ENCODE results near the gene PCDHGA1. TPM values are rescaled to one million over a fixed set of nuclear protein-coding genes. Genes with fewer than 3 reads are reported as not detected.
"Not testable (repeated sequence)": the region's sequence is repeated elsewhere in the genome, so short reads cannot be mapped to it uniquely, and the experiment has no call there.

Gene PCDHGA1
- total RNA-seq (2014; rRNA removed; shearing (Covaris generic)): 3.5 and 3.6 TPM in 2 replicates

- Histone ChIP-seq H3K36me3 (no peaks in the 10 kb centered on the region), H3K4me3 (peak within 1 kb of the TSS; percentile 56), H3K27ac (peak within 1 kb of the TSS; percentile 38; the same call in 1 of the 2 replicates), H3K4me1 (no peaks in the 10 kb centered on the region), H3K9me3 (replicated peaks) (peaks cover 9% of the 10 kb centered on the region; the same call in 1 of the 2 replicates), H3K27me3 (no peaks in the 10 kb centered on the region)
- peak; percentile 62 to 74 for DNase-seq
Observed at GRCh38 chr5:141330299-141331080, at the start of gene PCDHGA1. Gene PCDHGA1 (plus strand): TSS chr5:141330514.

DNA sequence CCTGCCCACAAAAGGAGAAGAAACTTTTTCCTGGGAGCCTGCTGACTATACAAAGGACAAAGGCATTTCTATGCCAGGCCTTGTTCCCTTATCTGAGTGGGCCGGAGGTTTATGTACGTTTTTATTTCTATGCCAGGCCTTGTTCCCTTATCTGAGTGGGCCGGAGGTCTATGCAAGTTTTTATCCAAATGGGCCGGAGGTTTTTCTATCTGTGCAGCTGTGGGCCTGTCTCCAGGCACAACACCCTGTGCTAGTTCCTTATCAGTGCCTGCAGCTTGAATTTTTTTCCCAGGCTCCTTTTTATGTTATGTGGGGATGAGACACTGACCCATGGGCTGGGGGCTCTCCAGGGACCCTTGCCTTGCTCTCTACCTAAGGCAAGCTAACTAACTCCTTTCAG, 31.9 kb upstream of the PCDHGA1 start:
- no peak overlapping the region for H3K4me3 ChIP-seq
- no peaks in the 10 kb centered on the region for H3K4me1 ChIP-seq
- no peak for DNase-seq
- no peak overlapping the region for H3K27ac ChIP-seq
- no peaks in the 10 kb centered on the region for H3K36me3 ChIP-seq
- H3K27me3 ChIP-seq: no peaks in the 10 kb centered on the region
- H3K9me3 ChIP-seq (replicated peaks): peaks cover 3% of the 10 kb centered on the region; the same call in 1 of the 2 replicates

DNA sequence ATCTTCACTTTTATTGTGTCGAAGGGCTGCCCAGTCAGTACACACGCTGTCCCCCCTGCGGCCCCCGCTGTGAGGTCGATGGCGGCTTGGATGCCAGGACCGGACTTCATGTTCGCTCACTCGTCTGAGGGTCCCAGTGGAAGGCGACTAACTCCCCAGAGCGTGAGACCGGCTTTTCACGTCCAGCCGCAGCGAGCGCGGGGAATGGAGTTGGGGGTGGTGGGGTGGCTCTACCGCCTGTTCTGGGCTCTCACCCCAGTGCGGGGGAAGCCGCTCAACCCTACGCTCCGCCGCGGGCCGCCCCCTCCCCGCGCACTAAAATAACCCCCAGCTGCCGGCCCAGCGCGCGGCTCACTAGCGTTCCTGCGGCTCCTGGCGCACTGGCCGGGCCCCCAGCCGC, 26.6 kb upstream of the PCDHGA1 start, which contains the start of gene SLC25A2:
TSS of gene SLC25A2 (minus strand) at position 294 of the 400 bp plus-strand sequence. CDS start at position 110, 184 bp downstream.
- H3K36me3 ChIP-seq: no peaks in the 10 kb centered on the region
- H3K9me3 ChIP-seq (replicated peaks): 0 out of 2 replicates have a peak, but pooled peaks cover 3% of the 10 kb centered on the region
- H3K27me3 ChIP-seq: no peaks in the 10 kb centered on the region
- no peak within 1 kb of the TSS for H3K4me3 ChIP-seq
- H3K27ac ChIP-seq: no peak within 1 kb of the TSS
- no peaks in the 10 kb centered on the region for H3K4me1 ChIP-seq
- DNase-seq: no peak

GRCh38 chr5:141306630-141307029, 23.7 kb upstream of the PCDHGA1 start:
- Histone ChIP-seq H3K4me3 (no peak overlapping the region), H3K36me3 (no peaks in the 10 kb centered on the region), H3K9me3 (replicated peaks) (0 out of 2 replicates have a peak, but pooled peaks cover 3% of the 10 kb centered on the region), H3K27ac (no peak overlapping the region), H3K27me3 (no peaks in the 10 kb centered on the region), H3K4me1 (no peaks in the 10 kb centered on the region)
- DNase-seq: no peak

GRCh38 chr5:141313711-141314110, 16.6 kb upstream of the PCDHGA1 start:
- no peak overlapping the region for H3K4me3 ChIP-seq
- no peak overlapping the region for H3K27ac ChIP-seq
- H3K27me3 ChIP-seq: no peaks in the 10 kb centered on the region
- H3K9me3 ChIP-seq (replicated peaks): peaks cover 16% of the 10 kb centered on the region
- H3K4me1 ChIP-seq: no peaks in the 10 kb centered on the region
- DNase-seq: no peak
- peaks cover 28% of the 10 kb centered on the region for H3K36me3 ChIP-seq

- peaks cover 40% of the 10 kb centered on the region for H3K36me3 ChIP-seq
- H3K4me3 ChIP-seq, DNase-seq, H3K27ac ChIP-seq, H3K27me3 ChIP-seq, H3K4me1 ChIP-seq: not testable (repeated sequence)
- peaks cover 34% of the 10 kb centered on the region for H3K9me3 ChIP-seq (replicated peaks)
Observed at GRCh38 chr5:141316963-141317362, 13.4 kb upstream of the PCDHGA1 start.

GRCh38 chr5:141319202-141319601, 11.1 kb upstream of the PCDHGA1 start:
- DNase-seq: no peak
- H3K36me3 ChIP-seq: peaks cover 40% of the 10 kb centered on the region
- H3K4me3 ChIP-seq: no peak overlapping the region
- H3K27ac ChIP-seq: no peak overlapping the region
- H3K27me3 ChIP-seq: no peaks in the 10 kb centered on the region
- H3K4me1 ChIP-seq: no peaks in the 10 kb centered on the region
- peaks cover 37% of the 10 kb centered on the region for H3K9me3 ChIP-seq (replicated peaks)

GRCh38 chr5:141319699-141320098, 10.6 kb upstream of the PCDHGA1 start:
- Histone ChIP-seq H3K4me3 (peak overlapping the region; percentile 82), H3K36me3 (peaks cover 40% of the 10 kb centered on the region), H3K4me1 (no peaks in the 10 kb centered on the region), H3K27me3 (no peaks in the 10 kb centered on the region), H3K27ac (peak overlapping the region; percentile 94), H3K9me3 (replicated peaks) (peaks cover 37% of the 10 kb centered on the region)
- no peak for DNase-seq

GRCh38 chr5:141320225-141321169, 9.8 kb upstream of the PCDHGA1 start, which contains the start of gene TAF7:
Gene TAF7 (minus strand): TSS chr5:141320784. CDS start chr5:141320044, 740 bp downstream.
- H3K9me3 ChIP-seq (replicated peaks): peaks cover 37% of the 10 kb centered on the region
- peak; percentile 94 to 97 for DNase-seq
- no peaks in the 10 kb centered on the region for H3K4me1 ChIP-seq
- no peaks in the 10 kb centered on the region for H3K27me3 ChIP-seq
- peak within 1 kb of the TSS; percentile 82 for H3K4me3 ChIP-seq
- H3K36me3 ChIP-seq: peaks cover 40% of the 10 kb centered on the region
- peak within 1 kb of the TSS; percentile 94 for H3K27ac ChIP-seq

- no peaks in the 10 kb centered on the region for H3K27me3 ChIP-seq
- no peak overlapping the region for H3K27ac ChIP-seq
- peaks cover 31% of the 10 kb centered on the region for H3K9me3 ChIP-seq (replicated peaks)
- H3K4me1 ChIP-seq: no peaks in the 10 kb centered on the region
- DNase-seq: no peak
- no peak overlapping the region for H3K4me3 ChIP-seq
- H3K36me3 ChIP-seq: peaks cover 26% of the 10 kb centered on the region
Observed at GRCh38 chr5:141322261-141322660, 8.1 kb upstream of the PCDHGA1 start.

DNA sequence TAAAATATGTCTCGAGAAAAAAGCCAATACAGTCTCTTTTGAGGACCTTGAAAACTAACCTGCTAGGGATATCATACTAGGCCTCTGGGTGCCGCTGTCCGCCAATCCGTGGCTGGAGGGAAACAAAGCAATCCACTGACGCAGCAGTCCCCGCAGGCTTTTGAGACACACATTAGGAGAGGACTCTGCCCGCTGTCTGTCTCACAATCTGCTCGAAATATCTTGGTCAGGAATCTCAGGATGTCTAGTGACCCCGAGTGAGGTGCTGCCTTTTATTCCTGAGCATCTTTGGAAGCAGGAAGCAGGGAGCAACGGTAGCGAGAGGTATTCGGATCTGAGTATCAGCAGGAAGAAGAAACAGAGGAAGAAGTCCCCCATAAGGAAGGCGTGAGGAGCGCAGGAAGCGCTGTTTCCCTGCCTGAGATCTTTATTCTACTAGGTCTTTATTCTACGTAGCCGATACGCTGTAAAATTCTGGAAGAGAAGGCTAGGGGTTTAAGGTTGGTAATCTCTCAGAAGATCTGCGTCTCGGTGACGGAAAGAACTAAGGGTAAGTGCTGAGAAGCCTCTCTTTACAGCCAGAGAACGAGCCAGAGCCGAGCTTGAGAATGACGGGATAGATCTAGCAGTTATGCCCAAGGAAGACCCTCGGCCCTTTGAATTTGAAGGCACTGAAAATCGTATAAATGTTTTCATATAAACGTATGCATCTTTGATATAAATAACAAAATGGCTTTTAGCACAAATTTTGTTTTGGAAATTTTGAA, 4.0 kb upstream of the PCDHGA1 start:
- Histone ChIP-seq H3K4me1 (no peaks in the 10 kb centered on the region), H3K4me3 (no peak overlapping the region), H3K9me3 (replicated peaks) (peaks cover 10% of the 10 kb centered on the region; the same call in 1 of the 2 replicates), H3K27me3 (no peaks in the 10 kb centered on the region), H3K36me3 (no peaks in the 10 kb centered on the region), H3K27ac (no peak overlapping the region)
- no peak for DNase-seq

DNA sequence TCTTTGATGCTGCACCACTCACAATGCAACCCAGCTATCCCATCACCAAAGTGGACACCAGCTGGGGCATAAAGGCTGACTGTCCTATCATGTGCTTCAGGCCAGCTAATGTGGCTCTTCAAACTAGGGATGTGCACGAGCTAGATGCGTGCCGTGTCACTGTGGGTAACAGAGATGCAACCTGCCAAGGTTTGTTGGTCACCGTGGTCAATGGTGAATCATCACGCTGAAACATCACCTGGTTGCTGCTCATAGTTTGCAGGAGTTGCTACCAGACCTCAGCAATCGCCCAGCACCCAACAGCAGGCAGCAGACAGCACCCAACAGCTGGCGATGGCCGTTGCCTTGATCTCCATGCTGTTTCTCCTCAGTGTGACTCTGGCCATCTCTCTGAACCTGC, 2.1 kb upstream of the PCDHGA1 start:
- no peak overlapping the region for H3K27ac ChIP-seq
- H3K4me3 ChIP-seq: no peak overlapping the region
- no peaks in the 10 kb centered on the region for H3K27me3 ChIP-seq
- no peaks in the 10 kb centered on the region for H3K4me1 ChIP-seq
- H3K9me3 ChIP-seq (replicated peaks): peaks cover 5% of the 10 kb centered on the region; the same call in 1 of the 2 replicates
- H3K36me3 ChIP-seq: no peaks in the 10 kb centered on the region
- DNase-seq: no peak

GRCh38 chr5:141332571-141332970, 2.3 kb downstream of the PCDHGA1 start:
- not testable (repeated sequence) for H3K27me3 ChIP-seq, DNase-seq, H3K36me3 ChIP-seq, H3K4me1 ChIP-seq, H3K4me3 ChIP-seq, H3K27ac ChIP-seq
- H3K9me3 ChIP-seq (replicated peaks): peaks cover 13% of the 10 kb centered on the region; the same call in 1 of the 2 replicates
